WTC11 (cell line): Measurements from ENCODE around the gene ZNF813. TPM values are rescaled to one million over a fixed set of nuclear protein-coding genes. Genes with fewer than 3 reads are reported as not detected.
"Not testable (repeated sequence)": the region's sequence is repeated elsewhere in the genome, so short reads cannot be mapped to it uniquely, and the experiment has no call there.

Experiments used
- ATAC-seq: fragments of 200-7000 bp; cut with Tn5 transposase; 2 replicates; pipeline ENCODE4 v1.10.0; 2021; ENCODE audit warnings: mild to moderate bottlenecking, moderate library complexity
- Bru-seq: library from RNA; stranded (reverse); fragments of 400-500 nt; gene quantifications from one replicate; lab custom pipeline; 2021; lab: Mats Ljungman, UMichigan
- CTCF ChIA-PET: fragments of 300-600 bp; sonication (Branson Sonifier 250); formaldehyde crosslinking; loops from one replicate; lab custom pipeline; 2021; ENCODE audit warnings: antibody characterized with exemption; lab: Charles Lee
- POLR2A ChIA-PET: fragments of 350-600 bp; sonication (Branson Sonifier 250); formaldehyde crosslinking; loops from one replicate; lab custom pipeline; 2021; ENCODE audit warnings: antibody characterized with exemption; lab: Charles Lee
- DNase-seq: peaks from one replicate; pipeline ENCODE4 v3.0.0; 2021; ENCODE audit warnings: low spot score
- H3K27ac Mint-ChIP-seq: 2 replicates; pipeline ENCODE4 v1.8.0; 2021; ENCODE audit warnings: mixed read lengths
- H3K27me3 Mint-ChIP-seq: 2 replicates; pipeline ENCODE4 v1.8.0; 2021; ENCODE audit warnings: low read depth, mild to moderate bottlenecking, moderate library complexity, mixed read lengths
- H3K36me3 Mint-ChIP-seq: 2 replicates; pipeline ENCODE4 v1.8.0; 2021; ENCODE audit warnings: mixed read lengths
- H3K4me1 Mint-ChIP-seq: 2 replicates; pipeline ENCODE4 v1.8.0; 2022; ENCODE audit warnings: mixed read lengths
- H3K4me3 Mint-ChIP-seq: 2 replicates; pipeline ENCODE4 v1.8.0; 2021; ENCODE audit warnings: mild to moderate bottlenecking, moderate library complexity, mixed read lengths
- H3K9me3 Mint-ChIP-seq: 2 replicates; pipeline ENCODE4 v1.8.0; 2021; ENCODE audit warnings: mixed read lengths
- ELF4 ChIP-seq: sonication (generic); formaldehyde crosslinking; IDR thresholded peaks from 2 replicates; pipeline ENCODE4 v1.8.1; 2022; ENCODE audit warnings: low read depth, mild to moderate bottlenecking, moderate library complexity, missing genetic modification reagents
- ETV6 ChIP-seq: sonication (generic); formaldehyde crosslinking; IDR thresholded peaks from 2 replicates; pipeline ENCODE4 v1.8.1; 2022; ENCODE audit warnings: mild to moderate bottlenecking, missing genetic modification reagents
- JAZF1 ChIP-seq: fragments of 250-450 bp; sonication (Bioruptor Pico); IDR thresholded peaks from 2 replicates; pipeline ENCODE4 v1.9.0; 2021; ENCODE audit warnings: moderate library complexity, mild to moderate bottlenecking, inconsistent platforms
- KAT7 ChIP-seq: sonication (generic); formaldehyde crosslinking; IDR thresholded peaks from 2 replicates; pipeline ENCODE4 v1.8.1; 2023; ENCODE audit warnings: missing genetic modification reagents, mild to moderate bottlenecking, borderline replicate concordance
- SMAD3 ChIP-seq: sonication (generic); formaldehyde crosslinking; IDR thresholded peaks from 2 replicates; pipeline ENCODE4 v1.8.0; 2022; ENCODE audit warnings: missing genetic modification reagents, mild to moderate bottlenecking, borderline replicate concordance
- SP1 ChIP-seq: sonication (generic); formaldehyde crosslinking; conservative IDR thresholded peaks from 2 replicates; pipeline ENCODE4 v1.8.1; 2022; ENCODE audit warnings: missing genetic modification reagents
- ZNF232 ChIP-seq: sonication (generic); formaldehyde crosslinking; IDR thresholded peaks from 2 replicates; pipeline ENCODE4 v1.8.0; 2022; ENCODE audit warnings: mild to moderate bottlenecking, missing genetic modification reagents
- ZNF263 ChIP-seq: sonication (generic); formaldehyde crosslinking; IDR thresholded peaks from 2 replicates; pipeline ENCODE4 v1.8.1; 2022; ENCODE audit warnings: low read depth, mild to moderate bottlenecking, moderate library complexity, missing genetic modification reagents
- long read RNA-seq, 3 experiments: library from RNA in 1 of 3; library from capped mRNA in 1 of 3; library from polyadenylated mRNA in 1 of 3; unstranded in 2 of 3; stranded (forward) in 1 of 3; transcript quantifications; one replicate each; pipeline ENCODE4 v2.0.0, GENCODE V29; 2021
- total RNA-seq: library from RNA; stranded (reverse); gene quantifications from 3 replicates; pipeline ENCODE4 v1.2.3, GENCODE V29; 2021
- TF ChIP-seq, protein P1 (sequence below): sonication (generic); formaldehyde crosslinking; IDR thresholded peaks from 2 replicates; pipeline ENCODE4 v1.8.0; 2022; ENCODE audit warnings: mild to moderate bottlenecking, missing genetic modification reagents
- TF ChIP-seq, protein P2 (sequence below): fragments of 250-450 bp; sonication (Bioruptor Pico); IDR thresholded peaks from 2 replicates; pipeline ENCODE4 v2.1.2; 2022; ENCODE audit warnings: mild to moderate bottlenecking, moderate library complexity
- TF ChIP-seq, protein P3 (sequence below): sonication (generic); formaldehyde crosslinking; IDR thresholded peaks from 2 replicates; pipeline ENCODE4 v1.8.1; 2022; ENCODE audit warnings: low read depth, missing genetic modification reagents, borderline replicate concordance
- TF ChIP-seq, protein P4 (sequence below): sonication (generic); formaldehyde crosslinking; IDR thresholded peaks from 2 replicates; pipeline ENCODE4 v1.8.0; 2022; ENCODE audit warnings: missing genetic modification reagents
- TF ChIP-seq, protein P5 (sequence below): sonication (generic); formaldehyde crosslinking; IDR thresholded peaks from 2 replicates; pipeline ENCODE4 v1.8.0; 2022; ENCODE audit warnings: mild to moderate bottlenecking, missing genetic modification reagents

Gene ZNF813
- 15.2 to 17.6 TPM (median 17.5 TPM) in 3 replicates for total RNA-seq
- Bru-seq, nascent RNA = percentile 83 among the genes with signal in this experiment
- long read RNA-seq, experiment 1, full-length matches to known transcripts = 18 of 37 reads
- long read RNA-seq, experiment 1, partial matches to known transcripts = 1 of 37 reads
- long read RNA-seq, experiment 1, other reads (novel, unspliced or antisense) = 18 of 37 reads
- long read RNA-seq, experiment 2, full-length matches to known transcripts = 1 of 5 reads
- long read RNA-seq, experiment 2, partial matches to known transcripts = 0 of 5 reads
- long read RNA-seq, experiment 2, other reads (novel, unspliced or antisense) = 4 of 5 reads
- long read RNA-seq, experiment 3, full-length matches to known transcripts = 1 of 2 reads
- long read RNA-seq, experiment 3, partial matches to known transcripts = 0 of 2 reads
- long read RNA-seq, experiment 3, other reads (novel, unspliced or antisense) = 1 of 2 reads

DNA sequence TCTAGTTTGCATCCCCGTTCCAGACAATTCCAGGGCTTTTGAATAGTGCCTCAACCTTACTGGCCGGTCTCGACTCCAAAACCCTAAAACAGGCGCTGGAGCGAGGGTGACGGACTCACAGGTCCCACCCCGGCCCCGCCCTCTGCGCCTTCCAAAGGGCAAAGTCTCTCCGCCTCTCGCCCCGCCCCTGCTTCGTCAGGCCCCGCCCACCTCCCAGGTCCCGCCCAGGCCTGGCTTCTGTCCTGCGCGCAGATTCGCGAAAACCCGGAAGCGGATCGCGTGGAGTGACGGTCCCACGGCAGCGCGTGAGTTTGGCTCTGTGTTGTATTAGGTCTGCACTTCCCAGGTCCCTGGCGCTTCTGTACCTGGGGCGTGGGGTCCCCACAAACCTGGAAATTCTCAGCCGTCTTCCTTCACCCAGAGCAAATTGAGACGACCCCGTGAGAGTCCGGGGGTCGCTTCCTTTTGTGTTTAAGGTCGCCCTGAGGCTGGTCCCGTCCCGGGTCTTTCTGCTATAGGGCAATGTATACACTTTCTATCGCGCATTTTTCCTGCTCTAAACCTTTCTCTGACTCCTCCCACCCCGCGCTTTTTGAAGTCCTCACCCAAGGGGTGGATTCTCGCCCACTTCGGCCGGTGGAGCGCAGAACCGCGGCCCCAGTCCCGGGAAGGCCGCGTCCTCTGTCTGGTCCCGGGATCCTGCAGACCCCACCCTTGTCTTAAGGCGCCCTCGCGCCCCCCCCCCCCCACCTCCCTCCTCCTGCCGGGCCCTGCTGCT, at the start of gene ZNF813:
ZNF813 (plus strand) TSS at position 249 of the 778 bp plus-strand sequence. CDS start 16,090 bp downstream, outside the sequence.
- ATAC-seq = peak; percentile 79
- H3K9me3 Mint-ChIP-seq = no peaks in the 10 kb centered on the region
- peaks cover 6% of the 10 kb centered on the region; the same call in 1 of the 2 replicates for H3K36me3 Mint-ChIP-seq
- TF ChIP-seq SMAD3 (CRISPR knock-in tag) (no peak), JAZF1 (no peak), SP1 (peak; percentile 64), KAT7 (CRISPR knock-in tag) (no peak), ETV6 (CRISPR knock-in tag) (no peak), ZNF232 (CRISPR knock-in tag) (no peak), ELF4 (CRISPR knock-in tag) (no peak), ZNF263 (CRISPR knock-in tag) (0 out of 2 replicates have a peak, but pooled peaks have one; percentile 34)
- TF ChIP-seq, protein P1, sequence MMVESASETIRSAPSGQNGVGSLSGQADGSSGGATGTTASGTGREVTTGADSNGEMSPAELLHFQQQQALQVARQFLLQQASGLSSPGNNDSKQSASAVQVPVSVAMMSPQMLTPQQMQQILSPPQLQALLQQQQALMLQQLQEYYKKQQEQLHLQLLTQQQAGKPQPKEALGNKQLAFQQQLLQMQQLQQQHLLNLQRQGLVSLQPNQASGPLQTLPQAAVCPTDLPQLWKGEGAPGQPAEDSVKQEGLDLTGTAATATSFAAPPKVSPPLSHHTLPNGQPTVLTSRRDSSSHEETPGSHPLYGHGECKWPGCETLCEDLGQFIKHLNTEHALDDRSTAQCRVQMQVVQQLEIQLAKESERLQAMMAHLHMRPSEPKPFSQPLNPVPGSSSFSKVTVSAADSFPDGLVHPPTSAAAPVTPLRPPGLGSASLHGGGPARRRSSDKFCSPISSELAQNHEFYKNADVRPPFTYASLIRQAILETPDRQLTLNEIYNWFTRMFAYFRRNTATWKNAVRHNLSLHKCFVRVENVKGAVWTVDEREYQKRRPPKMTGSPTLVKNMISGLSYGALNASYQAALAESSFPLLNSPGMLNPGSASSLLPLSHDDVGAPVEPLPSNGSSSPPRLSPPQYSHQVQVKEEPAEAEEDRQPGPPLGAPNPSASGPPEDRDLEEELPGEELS (CRISPR knock-in tag) = no peak
- TF ChIP-seq, protein P2, sequence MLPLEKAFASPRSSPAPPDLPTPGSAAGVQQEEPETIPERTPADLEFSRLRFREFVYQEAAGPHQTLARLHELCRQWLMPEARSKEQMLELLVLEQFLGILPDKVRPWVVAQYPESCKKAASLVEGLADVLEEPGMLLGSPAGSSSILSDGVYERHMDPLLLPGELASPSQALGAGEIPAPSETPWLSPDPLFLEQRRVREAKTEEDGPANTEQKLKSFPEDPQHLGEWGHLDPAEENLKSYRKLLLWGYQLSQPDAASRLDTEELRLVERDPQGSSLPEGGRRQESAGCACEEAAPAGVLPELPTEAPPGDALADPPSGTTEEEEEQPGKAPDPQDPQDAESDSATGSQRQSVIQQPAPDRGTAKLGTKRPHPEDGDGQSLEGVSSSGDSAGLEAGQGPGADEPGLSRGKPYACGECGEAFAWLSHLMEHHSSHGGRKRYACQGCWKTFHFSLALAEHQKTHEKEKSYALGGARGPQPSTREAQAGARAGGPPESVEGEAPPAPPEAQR = no peak
- TF ChIP-seq, protein P3, sequence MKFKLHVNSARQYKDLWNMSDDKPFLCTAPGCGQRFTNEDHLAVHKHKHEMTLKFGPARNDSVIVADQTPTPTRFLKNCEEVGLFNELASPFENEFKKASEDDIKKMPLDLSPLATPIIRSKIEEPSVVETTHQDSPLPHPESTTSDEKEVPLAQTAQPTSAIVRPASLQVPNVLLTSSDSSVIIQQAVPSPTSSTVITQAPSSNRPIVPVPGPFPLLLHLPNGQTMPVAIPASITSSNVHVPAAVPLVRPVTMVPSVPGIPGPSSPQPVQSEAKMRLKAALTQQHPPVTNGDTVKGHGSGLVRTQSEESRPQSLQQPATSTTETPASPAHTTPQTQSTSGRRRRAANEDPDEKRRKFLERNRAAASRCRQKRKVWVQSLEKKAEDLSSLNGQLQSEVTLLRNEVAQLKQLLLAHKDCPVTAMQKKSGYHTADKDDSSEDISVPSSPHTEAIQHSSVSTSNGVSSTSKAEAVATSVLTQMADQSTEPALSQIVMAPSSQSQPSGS (CRISPR knock-in tag) = no peak
- TF ChIP-seq, protein P4, sequence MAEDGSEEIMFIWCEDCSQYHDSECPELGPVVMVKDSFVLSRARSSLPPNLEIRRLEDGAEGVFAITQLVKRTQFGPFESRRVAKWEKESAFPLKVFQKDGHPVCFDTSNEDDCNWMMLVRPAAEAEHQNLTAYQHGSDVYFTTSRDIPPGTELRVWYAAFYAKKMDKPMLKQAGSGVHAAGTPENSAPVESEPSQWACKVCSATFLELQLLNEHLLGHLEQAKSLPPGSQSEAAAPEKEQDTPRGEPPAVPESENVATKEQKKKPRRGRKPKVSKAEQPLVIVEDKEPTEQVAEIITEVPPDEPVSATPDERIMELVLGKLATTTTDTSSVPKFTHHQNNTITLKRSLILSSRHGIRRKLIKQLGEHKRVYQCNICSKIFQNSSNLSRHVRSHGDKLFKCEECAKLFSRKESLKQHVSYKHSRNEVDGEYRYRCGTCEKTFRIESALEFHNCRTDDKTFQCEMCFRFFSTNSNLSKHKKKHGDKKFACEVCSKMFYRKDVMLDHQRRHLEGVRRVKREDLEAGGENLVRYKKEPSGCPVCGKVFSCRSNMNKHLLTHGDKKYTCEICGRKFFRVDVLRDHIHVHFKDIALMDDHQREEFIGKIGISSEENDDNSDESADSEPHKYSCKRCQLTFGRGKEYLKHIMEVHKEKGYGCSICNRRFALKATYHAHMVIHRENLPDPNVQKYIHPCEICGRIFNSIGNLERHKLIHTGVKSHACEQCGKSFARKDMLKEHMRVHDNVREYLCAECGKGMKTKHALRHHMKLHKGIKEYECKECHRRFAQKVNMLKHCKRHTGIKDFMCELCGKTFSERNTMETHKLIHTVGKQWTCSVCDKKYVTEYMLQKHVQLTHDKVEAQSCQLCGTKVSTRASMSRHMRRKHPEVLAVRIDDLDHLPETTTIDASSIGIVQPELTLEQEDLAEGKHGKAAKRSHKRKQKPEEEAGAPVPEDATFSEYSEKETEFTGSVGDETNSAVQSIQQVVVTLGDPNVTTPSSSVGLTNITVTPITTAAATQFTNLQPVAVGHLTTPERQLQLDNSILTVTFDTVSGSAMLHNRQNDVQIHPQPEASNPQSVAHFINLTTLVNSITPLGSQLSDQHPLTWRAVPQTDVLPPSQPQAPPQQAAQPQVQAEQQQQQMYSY = peak; percentile 95
- TF ChIP-seq, protein P5, sequence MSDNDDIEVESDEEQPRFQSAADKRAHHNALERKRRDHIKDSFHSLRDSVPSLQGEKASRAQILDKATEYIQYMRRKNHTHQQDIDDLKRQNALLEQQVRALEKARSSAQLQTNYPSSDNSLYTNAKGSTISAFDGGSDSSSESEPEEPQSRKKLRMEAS (CRISPR knock-in tag) = peak; percentile 31; the same call in 1 of the 2 replicates
- TF ChIP-seq, all 79 proteins: peak for 4
- Mint-ChIP-seq H3K27me3 (peaks cover 8% of the 10 kb centered on the region), H3K4me1 (peaks cover 48% of the 10 kb centered on the region), H3K4me3 (peak within 1 kb of the TSS; percentile 93), H3K27ac (peak within 1 kb of the TSS; percentile 90)
- DNase-seq = peak; percentile 99
- ChIA-PET POLR2A (no interaction called here), CTCF (interaction anchor here (3.2 kb wide), 1 partner anchor 43 kb away, joined by 12 read pairs; no protein-coding TSS in a partner anchor)

DNA sequence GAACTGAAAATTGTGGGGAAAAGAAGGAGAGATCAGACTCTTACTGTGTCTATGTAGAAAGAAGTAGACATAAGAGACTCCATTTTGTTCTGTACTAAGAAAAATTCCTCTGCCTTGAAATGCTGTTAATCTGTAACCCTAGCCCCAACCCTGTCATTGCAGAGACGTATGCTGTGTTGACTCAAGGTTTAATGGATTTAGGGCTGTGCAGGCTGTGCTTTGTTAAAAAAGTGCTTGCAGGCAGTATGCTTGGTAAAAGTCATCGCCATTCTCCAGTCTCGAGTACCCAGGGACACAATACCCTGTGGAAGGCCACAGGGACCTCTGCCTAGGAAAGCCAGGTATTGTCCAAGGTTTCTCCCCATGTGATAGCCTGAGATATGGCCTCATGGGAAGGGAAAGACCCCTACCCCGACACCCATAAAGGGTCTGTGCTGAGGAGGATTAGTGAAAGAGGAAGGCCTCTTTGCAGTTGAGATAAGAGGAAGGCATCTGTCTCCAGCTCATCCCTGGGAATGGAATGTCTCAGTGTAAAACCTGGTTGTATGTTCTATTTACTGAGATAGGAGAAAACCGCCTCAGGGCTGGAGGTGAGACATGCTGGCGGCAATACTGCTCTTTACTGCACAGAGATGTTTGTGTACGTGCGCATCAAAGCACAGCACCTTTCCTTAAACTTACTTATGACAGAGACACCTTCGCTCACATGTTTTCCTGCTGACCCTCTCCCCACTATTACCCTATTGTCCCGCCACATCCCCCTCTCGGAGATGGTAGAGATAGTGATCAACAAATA, 46.8 kb upstream of the ZNF813 start:
- DNase-seq, H3K9me3 Mint-ChIP-seq, CTCF ChIA-PET, H3K36me3 Mint-ChIP-seq, H3K4me3 Mint-ChIP-seq, H3K27me3 Mint-ChIP-seq, POLR2A ChIA-PET, ATAC-seq: not testable (repeated sequence)
- peaks cover 23% of the 10 kb centered on the region for H3K4me1 Mint-ChIP-seq
- H3K27ac Mint-ChIP-seq = peak overlapping the region; percentile 35; the same call in 1 of the 2 replicates
